GM10266 (cell line): ENCODE data around the gene ABLIM2.

Source experiments
- DNase-seq: peaks from one replicate; pipeline ENCODE4 v3.0.0; 2012; ENCODE audit errors: extremely low spot score
- TF ChIP-seq, protein P1 (sequence below): IDR thresholded peaks from 2 replicates; pipeline ENCODE4 v1.5.1; 2012; ENCODE audit warnings: mild to moderate bottlenecking, low read depth; ENCODE audit not compliant: control insufficient read depth, insufficient read depth; ENCODE audit errors: missing control alignments

The ABLIM2 gene

DNA sequence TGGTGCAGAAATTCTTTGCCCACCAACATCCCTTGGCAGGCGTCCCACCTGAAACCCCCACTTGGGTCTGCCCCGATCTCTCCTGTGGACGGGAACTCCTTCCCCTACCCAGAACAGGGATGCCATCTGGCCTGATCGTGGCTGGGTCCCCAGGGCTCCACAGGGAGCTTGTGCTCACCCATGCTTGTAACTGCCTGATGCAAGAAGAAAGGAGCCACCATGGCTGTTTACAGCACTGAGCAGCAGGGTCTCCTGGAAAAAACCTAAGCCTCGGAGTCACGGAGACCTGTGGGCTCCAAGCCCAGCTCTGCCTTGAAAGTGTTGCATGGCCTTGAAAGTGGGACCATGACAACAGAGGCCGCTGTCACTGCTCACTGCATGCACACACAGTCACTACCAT, 117.4 kb downstream of the ABLIM2 start:
- TF ChIP-seq, protein P1, sequence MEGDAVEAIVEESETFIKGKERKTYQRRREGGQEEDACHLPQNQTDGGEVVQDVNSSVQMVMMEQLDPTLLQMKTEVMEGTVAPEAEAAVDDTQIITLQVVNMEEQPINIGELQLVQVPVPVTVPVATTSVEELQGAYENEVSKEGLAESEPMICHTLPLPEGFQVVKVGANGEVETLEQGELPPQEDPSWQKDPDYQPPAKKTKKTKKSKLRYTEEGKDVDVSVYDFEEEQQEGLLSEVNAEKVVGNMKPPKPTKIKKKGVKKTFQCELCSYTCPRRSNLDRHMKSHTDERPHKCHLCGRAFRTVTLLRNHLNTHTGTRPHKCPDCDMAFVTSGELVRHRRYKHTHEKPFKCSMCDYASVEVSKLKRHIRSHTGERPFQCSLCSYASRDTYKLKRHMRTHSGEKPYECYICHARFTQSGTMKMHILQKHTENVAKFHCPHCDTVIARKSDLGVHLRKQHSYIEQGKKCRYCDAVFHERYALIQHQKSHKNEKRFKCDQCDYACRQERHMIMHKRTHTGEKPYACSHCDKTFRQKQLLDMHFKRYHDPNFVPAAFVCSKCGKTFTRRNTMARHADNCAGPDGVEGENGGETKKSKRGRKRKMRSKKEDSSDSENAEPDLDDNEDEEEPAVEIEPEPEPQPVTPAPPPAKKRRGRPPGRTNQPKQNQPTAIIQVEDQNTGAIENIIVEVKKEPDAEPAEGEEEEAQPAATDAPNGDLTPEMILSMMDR = no peak
- no peak for DNase-seq

DNA sequence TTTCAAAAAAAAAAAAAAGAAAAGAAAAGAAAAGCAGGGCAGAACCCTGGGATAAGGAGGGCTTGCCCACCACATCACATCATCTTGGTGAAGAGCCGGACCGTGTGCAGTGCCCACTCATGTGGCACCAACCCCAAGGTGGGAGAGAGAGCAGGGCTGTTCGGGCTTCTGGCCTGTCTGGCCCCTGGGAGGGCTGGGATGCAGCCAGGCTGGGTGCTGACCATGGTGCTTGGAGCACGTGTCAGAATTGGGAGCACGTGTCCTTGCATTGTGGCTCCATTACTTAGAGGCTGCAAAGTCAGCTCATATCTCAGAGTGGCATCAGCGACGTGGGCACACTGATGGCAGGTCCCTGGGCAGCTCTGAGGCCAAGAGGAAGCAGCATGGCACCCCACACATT, 118.0 kb downstream of the ABLIM2 start:
- DNase-seq = no peak
- TF ChIP-seq, protein P1 = no peak

DNA sequence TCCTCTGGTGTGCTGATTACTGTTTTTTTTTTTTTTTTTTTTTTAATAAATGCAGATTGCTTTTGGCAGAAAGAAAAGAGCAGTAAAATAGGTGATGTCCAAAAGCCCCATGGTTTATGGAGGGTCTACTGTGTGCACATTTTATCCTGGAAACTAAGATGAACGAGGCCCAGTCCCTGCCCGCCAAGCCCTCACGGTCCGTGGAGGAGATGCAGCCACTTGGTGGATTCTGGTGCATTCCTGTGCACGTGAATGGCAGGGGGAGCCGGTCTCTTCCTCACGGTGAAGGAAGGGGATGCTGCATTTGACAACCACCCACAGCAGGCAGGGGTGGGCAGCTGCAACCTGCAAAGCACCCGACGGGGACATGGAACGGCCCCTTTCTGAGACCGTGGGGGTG, 118.8 kb downstream of the ABLIM2 start:
- TF ChIP-seq, protein P1 = no peak
- DNase-seq = no peak

DNA sequence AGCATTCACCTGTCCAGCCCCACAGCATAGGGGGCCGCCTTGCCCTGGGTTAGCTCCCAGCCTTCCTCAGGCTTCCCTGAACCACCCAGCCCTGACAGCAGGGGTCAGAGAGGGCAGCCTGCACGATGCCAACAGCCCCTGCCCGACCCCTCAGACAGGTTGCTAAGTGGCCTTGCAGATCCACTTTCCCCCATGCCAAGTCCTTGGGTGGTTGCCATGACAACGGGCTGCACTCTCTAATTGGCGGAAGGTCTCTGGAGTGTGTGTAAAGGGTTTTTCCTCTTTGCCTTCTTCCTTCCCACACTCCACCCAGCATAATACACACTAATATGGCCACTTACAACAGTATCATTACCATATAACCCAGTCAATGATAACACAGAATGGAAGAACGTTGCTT, 119.3 kb downstream of the ABLIM2 start:
- TF ChIP-seq, protein P1 = no peak
- no peak for DNase-seq

DNA sequence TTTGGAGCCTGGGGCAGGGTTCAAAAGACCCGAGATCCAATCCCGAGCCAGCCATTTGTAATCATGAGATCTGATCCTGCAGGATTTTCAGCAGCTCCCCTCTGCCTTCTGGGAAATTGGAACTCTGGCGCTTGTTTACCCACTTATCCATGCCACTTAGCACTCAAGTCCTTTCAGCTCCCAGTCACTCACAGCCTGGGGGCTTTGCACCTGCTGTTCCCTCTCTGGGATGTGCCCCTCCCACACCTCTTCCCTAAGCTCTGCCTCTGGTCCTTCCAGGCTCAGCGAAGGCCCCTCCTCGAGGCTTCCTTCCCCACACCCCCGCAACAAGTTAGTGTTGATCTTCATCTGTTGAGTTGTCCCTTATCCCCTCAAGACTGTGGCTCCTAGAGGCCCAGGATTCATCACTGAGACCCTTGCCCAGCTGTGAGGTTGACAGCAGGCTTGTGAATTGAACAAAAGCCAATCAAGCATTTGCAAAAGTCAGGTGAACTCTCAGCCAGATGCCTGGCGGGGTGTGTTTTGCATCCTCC, 119.8 kb downstream of the ABLIM2 start:
- DNase-seq = no peak
- TF ChIP-seq, protein P1 = no peak

DNA sequence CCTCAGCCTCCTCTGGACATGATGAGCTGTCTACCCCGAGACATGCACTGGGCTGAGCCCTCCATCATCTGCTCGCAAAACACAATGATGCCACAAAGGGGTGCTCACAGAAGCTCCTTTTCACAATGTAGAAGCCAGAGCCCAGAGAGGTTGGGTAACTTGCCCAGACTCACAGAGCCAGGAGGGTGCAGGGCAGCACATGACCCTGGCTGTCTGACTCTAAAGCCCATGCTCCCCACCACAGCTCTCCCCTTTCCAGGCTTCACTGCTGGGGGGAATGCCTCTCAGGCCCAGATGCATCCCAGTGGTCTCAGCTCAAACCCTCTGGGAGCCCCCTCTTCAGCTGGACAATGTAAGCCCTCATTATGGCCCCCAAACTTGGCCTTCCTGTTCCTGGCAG, 120.5 kb downstream of the ABLIM2 start:
- TF ChIP-seq, protein P1 = no peak
- DNase-seq = no peak

DNA sequence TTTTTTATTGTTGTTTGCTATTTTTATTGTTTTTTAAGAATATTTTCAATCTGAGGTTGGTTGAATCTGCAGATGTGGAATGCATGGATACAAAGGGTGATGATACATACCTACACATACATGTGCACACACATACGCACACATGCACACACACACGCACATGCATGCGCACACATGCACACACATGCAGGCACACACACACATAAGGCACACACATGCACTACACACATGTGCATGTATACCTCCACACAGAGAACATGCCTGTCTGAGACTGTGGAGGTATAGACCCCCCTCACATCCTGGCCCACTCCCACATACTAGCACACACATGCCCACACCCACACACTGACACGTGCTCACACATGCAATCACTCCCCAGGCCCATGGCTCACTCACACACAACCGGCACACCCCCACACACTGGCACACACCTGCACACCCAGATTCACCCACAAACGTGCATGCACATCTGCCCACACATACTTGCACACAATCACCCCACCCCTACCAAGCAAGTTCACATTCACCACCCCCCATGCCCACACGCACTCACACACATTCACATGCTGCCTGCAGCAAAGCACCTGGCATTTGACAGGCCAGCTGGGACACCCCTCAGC, 121.4 kb downstream of the ABLIM2 start:
- TF ChIP-seq, protein P1 = no peak
- DNase-seq = no peak
